Stimulated activated CD4-positive, alpha-beta T cell treated with anti-CD3 and anti-CD28 coated beads, TNF-alpha, amount 100 ng/mL, for 48 hours (primary cell): ENCODE data around the gene SUMO2.
A peak's percentile ranks its signal among the peaks of the same experiment; 100 is the strongest.
"Not testable (repeated sequence)": the region's sequence is repeated elsewhere in the genome, so short reads cannot be mapped to it uniquely, and the experiment has no call there.

ENCODE experiments used
- DNase-seq, 3 donors: peaks; one replicate each; pipeline ENCODE4 v3.0.0-alpha.2; 2020; ENCODE audit warnings: low read depth in 3 of 3

Gene SUMO2

GRCh38 chr17:75182569-75183436 is at the start of gene SUMO2:
SUMO2 (minus strand) TSS chr17:75182959; CDS start chr17:75182834, 125 bp downstream.
- DNase-seq: peak; percentile 91 to 95 (median 93)

- DNase-seq: no peak
Measured at GRCh38 chr17:75231741-75232464, 49.1 kb upstream of the SUMO2 start.

DNA sequence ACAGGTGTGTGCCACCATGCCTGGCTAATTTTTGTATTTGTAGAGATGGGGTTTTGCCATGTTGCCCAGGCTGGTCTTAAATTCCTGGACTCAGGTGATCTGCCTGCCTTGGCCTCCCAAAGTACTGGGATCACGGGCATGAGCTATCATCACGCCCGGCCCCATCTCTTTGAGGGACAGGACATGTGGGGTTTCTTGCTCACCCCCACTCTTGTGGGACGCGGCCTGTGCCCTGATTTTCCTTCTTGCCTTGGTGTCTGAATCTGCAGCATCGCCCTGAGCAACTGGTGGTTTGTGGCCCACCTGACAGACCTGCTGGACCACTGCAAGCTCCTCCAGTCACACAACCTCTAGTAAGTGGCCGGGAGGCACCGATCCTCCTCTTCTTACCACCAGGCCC is 48.3 kb upstream of the SUMO2 start:
- DNase-seq: no peak

DNA sequence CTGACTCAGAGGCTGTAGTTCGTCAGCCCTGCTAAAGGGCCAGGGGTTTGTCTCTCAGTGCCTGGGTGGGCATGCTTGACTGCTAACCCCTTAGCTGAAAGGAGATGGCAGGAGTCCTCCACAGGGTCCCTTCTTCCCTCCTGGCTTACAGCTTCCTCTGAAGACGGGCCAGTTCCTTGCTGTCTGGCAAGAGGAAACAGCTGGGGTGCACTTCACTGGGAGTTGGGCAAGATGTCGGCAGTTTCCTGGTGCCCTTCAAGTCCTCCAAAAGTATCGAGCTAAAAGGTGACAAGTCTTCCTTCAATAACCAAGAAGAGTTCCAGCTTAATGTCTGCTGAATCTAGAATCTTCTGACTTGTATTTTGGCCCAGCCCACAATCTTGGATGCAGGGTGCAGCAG is 46.1 kb upstream of the SUMO2 start:
- no peak for DNase-seq

DNA sequence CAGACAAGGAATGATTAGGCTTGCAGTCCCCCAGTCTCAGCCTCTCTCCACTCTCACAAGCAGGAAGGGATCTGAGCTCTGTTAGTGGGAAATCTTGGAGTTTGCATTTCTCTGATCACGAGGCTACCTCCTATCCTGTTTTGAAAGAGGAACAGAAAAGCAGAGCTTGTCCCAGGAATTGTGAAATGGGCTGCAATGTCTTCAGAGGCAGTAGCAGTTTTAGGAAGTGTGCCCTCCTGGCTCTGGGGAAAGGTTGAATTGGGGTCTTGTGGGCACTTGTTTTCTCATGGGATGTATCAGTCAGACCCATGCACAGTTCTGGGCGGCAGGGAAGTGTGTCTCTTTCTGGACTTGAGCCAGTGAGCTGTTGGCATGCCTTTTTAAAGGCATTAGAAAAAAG is 45.5 kb upstream of the SUMO2 start:
- DNase-seq: no peak

- no peak for DNase-seq
Measured at GRCh38 chr17:75227729-75228128, 45.0 kb upstream of the SUMO2 start.

DNA sequence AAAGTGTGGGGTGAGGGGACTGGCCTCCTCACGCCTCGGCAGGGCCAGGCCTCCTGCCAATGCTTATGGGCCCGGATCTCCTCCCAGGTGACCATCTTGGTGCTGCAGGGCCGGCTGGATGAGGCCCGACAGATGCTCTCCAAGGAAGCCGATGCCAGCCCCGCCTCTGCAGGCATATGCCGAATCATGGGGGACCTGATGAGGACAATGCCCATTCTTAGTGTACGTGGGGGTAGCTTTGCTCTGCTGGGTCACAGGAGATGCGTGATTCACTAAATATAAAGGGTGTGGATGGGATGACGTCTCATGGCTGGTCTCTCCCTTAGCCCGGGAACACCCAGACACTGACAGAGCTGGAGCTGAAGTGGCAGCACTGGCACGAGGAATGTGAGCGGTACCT is 42.3 kb upstream of the SUMO2 start:
- no peak for DNase-seq

DNA sequence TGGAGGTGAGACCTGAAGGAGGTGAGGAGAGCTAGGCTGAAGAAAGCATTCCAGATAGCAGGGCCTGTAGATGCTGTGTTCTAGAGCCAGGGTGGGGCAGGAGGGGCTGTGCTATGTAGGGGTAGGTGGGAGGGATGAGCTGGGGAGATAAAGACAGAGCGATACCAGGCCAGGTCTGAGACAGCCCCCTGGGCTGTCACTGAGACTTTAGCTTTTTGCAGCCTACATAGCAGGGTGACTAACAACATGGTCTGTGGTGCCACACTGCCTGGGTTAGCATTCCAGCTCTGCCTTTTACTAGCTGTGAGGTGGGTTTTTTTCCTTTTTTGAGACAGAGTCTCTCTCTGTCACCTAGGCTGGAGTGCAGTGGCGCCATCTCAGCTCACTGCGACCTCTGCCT is 37.1 kb upstream of the SUMO2 start:
- no peak for DNase-seq

GRCh38 chr17:75218131-75218530 is 35.4 kb upstream of the SUMO2 start:
- no peak for DNase-seq

- no peak for DNase-seq
Measured at GRCh38 chr17:75209061-75209460, 26.3 kb upstream of the SUMO2 start.

DNA sequence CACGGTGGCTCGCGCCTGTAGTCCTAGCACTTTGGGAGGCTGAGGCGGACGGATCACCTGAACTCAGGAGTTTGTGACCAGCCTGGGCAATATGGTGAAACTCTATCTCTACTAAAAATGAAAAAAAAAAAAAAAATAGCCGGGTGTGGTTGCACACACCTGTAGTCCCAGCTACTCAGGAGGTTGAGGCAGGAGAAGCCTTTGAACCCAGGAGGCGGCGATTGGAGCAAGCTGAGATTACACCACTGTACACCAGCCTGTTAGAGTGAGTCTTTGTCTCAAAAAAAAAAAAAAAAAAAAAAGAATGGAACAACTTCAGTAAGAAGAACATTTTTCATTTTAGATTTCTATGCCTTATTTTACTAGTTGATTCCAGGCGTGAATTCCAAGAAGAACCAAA is 25.4 kb upstream of the SUMO2 start:
- no peak for DNase-seq

- DNase-seq: no peak
Measured at GRCh38 chr17:75207760-75208159, 25.0 kb upstream of the SUMO2 start.

GRCh38 chr17:75207050-75207407 is 24.3 kb upstream of the SUMO2 start:
- DNase-seq: not testable (repeated sequence)

GRCh38 chr17:75205793-75206163 is 23.0 kb upstream of the SUMO2 start:
- DNase-seq: no peak

DNA sequence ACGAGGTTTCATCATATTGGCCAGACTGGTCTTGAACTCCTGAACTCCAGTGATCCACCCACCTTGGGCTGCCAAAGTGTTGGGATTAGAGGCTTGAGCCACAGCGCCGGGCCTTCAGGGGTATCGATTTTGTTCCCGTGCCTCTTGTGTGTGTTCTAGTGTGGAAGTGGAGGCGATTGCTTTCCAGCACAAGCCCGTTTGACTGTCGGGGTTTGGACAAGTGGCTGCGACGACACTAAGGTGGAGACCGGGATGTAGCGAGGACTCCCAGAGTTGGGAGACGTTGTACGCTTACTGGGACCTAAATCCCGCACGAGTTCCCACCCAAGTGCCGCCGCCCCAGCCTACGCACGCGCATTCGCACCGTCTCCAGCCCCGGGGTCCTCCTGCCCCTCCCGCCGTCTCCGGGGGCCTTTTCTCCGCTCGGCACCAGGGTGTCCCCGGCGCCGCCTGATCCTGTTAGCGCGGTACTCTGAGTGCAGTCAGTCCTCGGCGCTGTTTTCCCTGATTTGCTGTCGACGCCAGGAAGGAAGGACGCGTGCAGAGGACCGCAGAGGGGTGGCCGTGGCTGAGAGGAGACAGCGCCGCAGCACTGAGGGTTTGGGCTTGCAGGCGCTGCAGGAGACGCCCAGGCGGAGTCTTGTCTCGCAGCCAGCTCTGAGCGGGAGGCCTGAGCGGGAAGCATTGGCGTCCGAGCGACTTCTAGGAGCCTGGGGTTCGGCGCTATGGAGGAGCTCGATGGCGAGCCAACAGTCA is 22.5 kb upstream of the SUMO2 start, which contains the start of gene NUP85:
TSS of gene NUP85 (plus strand) at position 643 of the 756 bp plus-strand sequence. CDS start at position 726, 83 bp downstream.
- DNase-seq: peak; percentile 88 to 92 (median 92)

DNA sequence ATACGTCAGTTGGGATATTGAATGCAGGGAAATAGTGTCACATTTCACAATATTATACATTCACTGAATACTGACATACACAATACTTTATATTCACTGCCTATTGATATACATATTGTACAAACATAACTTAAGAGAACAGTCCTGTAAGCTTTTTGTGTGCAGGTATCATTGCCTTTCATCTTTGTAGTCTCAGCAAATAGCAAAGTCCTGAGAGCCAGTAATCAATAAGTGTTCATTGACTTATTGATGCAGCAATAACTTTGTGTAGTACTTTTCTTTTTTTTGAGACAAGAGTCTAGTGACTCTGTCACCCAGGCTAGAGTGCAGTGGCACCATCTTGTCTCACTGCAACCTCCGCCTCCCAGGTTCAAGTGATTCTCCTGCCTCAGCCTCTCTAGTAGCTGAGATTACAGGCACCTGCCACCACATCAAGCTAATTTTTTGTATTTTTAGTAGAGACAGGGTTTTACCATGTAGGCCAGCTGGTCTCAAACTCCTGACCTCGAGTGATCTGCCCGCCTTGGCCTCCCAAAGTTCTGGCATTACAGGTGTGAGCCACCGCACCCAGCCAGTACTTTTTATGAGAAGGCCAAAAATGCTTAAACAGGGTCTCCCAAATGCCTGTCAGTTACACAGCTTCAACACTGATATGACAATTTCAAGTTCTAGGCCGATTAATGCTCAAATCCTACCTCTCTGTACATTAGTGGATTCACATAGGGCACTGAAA is 17.3 kb upstream of the SUMO2 start:
- DNase-seq: no peak

- no peak for DNase-seq
Measured at GRCh38 chr17:75194879-75195278, 12.1 kb upstream of the SUMO2 start.

DNA sequence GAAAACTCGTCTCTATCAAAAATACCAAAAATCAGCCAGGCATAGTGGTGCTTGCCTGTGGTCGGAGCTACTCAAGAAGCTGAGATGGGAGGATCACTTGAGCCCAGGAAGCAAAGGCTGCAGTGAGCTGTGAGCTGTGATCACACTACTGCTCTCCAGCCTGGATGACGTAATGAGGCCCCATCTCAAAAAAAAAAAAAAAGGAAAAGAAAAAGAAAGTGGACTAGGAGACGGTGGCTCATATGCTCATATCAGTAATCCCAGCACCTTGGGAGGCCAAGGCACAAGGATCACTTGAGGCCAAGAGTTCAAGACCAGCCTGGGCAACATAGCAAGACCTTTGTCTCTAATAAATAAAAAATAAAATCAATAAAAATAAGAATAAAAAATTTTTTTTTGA is 8.8 kb upstream of the SUMO2 start:
- DNase-seq: no peak

- DNase-seq: no peak
Measured at GRCh38 chr17:75188614-75189013, 5.9 kb upstream of the SUMO2 start.

- no peak for DNase-seq
Measured at GRCh38 chr17:75183999-75184884, 1.5 kb upstream of the SUMO2 start.

GRCh38 chr17:75182319-75182568 is 515 bp downstream of the SUMO2 start:
- no peak for DNase-seq
